Fibroblast of pulmonary artery (primary cell): ENCODE data around the gene LRRC4.

ENCODE experiments used
- DNase-seq: peaks from one replicate; pipeline ENCODE4 v3.0.0-alpha.2; 2010; ENCODE audit warnings: low read depth
- H3K4me3 ChIP-seq: replicated peaks from 2 replicates; pipeline ENCODE4 v1.5.1; 2011; ENCODE audit warnings: low read depth, mild to moderate bottlenecking, control low read depth, low read length, moderate library complexity
- TF ChIP-seq, protein P1 (sequence below): IDR thresholded peaks from 2 replicates; pipeline ENCODE4 v1.5.1; 2011; ENCODE audit warnings: mild to moderate bottlenecking, control low read depth, low read length, inconsistent platforms; ENCODE audit errors: missing control alignments

LRRC4 gene

DNA sequence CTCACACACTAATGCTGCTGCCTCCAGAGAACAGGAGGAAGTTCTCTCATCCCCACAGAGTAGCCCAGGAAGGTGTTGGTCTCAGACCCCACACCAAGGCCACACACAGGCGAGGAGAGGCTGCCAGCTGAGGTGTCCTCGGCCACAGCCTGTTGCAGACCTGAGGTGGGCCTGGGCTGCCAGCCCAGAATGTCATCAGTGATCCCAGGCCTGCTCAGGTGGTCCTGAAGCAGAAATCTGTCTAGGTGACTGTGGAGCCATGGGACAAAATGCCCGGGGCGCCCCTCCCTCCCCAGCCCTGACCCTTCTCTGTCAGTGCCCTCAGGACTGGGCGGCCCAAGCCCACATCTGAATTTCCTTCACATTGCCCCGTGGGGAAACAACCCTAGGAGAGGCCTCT lies 43.5 kb upstream of the LRRC4 start:
- H3K4me3 ChIP-seq: no peak overlapping the region
- TF ChIP-seq, protein P1, sequence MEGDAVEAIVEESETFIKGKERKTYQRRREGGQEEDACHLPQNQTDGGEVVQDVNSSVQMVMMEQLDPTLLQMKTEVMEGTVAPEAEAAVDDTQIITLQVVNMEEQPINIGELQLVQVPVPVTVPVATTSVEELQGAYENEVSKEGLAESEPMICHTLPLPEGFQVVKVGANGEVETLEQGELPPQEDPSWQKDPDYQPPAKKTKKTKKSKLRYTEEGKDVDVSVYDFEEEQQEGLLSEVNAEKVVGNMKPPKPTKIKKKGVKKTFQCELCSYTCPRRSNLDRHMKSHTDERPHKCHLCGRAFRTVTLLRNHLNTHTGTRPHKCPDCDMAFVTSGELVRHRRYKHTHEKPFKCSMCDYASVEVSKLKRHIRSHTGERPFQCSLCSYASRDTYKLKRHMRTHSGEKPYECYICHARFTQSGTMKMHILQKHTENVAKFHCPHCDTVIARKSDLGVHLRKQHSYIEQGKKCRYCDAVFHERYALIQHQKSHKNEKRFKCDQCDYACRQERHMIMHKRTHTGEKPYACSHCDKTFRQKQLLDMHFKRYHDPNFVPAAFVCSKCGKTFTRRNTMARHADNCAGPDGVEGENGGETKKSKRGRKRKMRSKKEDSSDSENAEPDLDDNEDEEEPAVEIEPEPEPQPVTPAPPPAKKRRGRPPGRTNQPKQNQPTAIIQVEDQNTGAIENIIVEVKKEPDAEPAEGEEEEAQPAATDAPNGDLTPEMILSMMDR: no peak
- no peak for DNase-seq

DNA sequence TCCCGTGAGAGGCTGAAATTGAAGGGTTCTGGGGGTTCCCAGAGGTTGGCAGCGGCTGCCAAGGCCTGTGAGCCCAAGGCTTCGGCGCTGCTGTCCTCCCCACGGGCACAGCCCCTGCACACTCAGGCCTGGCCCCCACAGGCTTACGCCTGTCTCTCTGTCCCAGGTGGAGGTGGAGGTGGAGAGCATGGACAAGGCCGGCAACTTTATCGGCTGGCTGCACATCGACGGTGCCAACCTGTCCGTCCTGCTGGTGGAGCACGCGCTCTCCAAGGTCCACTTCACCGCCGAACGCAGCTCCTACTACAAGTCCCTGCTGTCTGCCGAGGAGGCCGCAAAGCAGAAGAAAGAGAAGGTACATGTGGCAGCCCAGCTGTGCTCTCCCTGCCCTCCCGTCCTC lies 43.1 kb upstream of the LRRC4 start:
- TF ChIP-seq, protein P1: no peak
- DNase-seq: no peak
- H3K4me3 ChIP-seq: no peak overlapping the region

DNA sequence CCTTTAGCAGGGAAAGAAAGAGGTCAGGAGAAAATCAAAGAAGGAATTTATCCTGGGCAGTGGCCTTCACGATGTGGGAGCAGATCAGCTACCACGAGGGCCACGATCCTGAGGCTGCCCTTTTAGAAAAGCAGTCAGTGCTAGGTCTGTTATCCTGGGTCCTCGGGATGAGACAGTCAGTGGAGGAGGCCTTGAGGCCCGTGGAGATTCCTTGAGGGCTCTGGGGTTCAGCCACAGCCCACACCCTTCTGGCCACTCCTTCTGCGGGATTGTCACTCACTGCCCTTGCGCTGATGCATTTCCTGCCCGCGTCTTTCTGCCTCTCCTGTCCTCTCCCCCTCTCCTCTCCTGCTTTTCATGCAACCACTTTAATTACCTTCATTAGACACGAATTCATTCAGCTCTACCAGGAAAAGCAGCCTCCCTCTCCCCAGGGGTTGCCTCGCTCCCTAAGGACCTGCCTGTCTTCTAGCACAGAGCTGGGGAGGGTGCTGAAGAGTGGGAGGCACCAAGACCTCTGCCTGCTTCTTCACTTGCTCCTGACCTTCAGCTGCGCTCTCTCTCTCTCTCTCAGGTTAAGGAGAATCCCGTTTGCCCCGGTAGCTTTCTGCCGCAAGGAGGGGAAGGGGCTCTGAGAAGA lies 42.6 kb upstream of the LRRC4 start:
- H3K4me3 ChIP-seq: no peak overlapping the region
- no peak for DNase-seq
- TF ChIP-seq, protein P1: no peak

DNA sequence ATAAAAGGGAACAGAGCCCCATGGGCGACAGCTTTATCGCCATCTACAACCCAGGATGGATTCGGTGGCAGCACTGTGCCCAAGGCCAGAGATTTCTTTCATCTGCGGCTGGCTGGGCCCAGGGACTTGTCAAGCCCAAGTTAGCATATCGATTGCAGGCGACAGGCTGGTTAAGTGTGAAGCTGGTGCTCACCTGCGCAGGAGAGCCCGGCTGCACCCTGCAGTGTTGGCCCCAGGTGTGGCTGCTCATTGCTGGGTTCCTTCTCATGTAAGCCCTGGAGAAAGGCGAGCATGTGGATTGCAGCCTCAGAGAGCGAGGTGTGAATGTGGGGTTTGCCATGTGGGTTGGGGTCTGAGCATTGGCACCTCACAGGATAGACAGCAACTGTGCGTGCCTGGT lies 40.6 kb upstream of the LRRC4 start:
- TF ChIP-seq, protein P1: no peak
- no peak overlapping the region for H3K4me3 ChIP-seq
- no peak for DNase-seq

DNA sequence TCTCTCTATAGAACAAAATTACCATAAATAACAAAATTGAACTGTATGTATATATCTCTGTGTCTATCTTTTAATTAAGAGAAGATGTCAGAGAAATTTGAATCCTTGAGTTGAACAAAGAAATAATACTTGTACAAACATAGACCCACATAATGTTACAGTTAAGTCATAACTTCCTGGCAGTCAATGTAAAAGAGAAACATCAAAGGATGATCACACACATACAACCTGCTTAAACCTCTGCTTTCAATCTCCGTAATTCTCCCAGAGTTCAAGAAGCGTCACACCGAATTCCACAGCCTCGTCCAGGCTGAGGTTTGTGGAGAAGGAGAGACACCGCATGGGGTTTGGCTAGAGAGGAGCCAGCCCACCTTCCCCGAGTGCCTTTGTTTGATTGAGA lies 40.1 kb upstream of the LRRC4 start:
- no peak for DNase-seq
- no peak overlapping the region for H3K4me3 ChIP-seq
- TF ChIP-seq, protein P1: no peak

DNA sequence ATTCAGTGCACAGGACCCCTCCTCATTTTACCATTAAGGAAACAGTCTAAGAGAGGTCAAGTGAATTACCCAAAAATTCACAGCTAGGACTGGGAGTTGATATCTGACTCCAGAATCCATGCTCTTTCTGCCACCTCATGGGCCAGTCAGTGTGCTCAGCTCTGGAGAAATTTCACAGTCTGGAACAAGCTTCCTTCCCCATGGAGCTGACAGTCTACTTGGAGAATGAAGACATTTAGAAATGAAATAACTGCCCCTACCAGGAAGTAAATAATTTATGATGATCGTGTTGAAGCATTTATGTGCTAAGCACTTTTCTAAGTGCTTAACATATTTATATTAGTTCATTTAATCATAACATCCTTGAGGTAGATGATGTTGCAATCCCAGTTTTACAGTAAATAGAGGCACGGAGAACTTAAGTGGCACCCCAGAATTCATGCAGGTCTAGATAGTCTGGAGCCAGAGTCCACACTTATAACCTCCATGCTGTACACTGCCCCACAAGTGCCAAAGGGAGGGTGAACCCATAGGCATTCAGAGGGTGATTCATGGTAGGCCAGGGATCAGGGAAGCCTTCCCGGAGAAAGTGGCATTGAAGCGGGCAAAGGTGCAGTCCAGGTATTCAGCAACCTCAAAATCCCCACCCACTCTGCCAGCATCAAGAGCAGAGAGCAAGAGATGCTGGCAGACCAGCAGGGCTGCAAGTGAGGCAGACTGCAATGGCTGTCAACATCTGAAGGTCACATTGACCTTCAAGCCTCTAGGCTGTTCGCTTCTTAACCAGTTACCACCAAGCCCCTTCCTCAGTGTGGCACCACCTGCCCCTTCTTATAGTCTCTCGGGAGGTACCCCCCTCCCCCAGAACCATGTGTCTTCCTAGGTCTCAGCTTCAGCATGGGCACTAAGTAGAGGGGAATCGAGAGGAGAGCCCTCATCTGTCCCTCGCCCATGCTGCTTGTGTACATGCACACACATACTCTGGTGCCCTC lies 38.4 kb upstream of the LRRC4 start:
- H3K4me3 ChIP-seq: no peak overlapping the region
- TF ChIP-seq, protein P1: no peak
- no peak for DNase-seq
